Tibial artery (tissue), 4 donors: ENCODE results near the gene RFXANK.
A peak's percentile ranks its signal among the peaks of the same experiment; 100 is the strongest.

ENCODE experiments used
- DNase-seq, 2 donors: peaks; one replicate each; pipeline ENCODE4 v3.0.0-alpha.2; 2019
- H3K27ac ChIP-seq, 2 donors: fragments of 200-600 bp; sonication (generic) in 1 of 2; 1 replicate in 1 of 2; 2 replicates in 1 of 2; pipeline ENCODE4 v1.5.1; 2018 to 2019; ENCODE audit warnings: mild to moderate bottlenecking in 1 of 2
- H3K27me3 ChIP-seq, 2 donors: fragments of 200-600 bp; sonication (generic) in 1 of 2; one replicate each; pipeline versions ENCODE4 v1.5.1 to v1.6.0; 2016 to 2019
- H3K36me3 ChIP-seq, 3 donors: fragments of 200-600 bp; sonication (generic) in 2 of 3; one replicate each; pipeline ENCODE4 v1.5.1; 2016 to 2019; ENCODE audit warnings: mild to moderate bottlenecking in 2 of 3
- H3K4me1 ChIP-seq, 4 donors: fragments of 200-600 bp; sonication (generic) in 2 of 4; 1 replicate in 3 of 4; 2 replicates in 1 of 4; pipeline ENCODE4 v1.5.1; 2016 to 2019
- H3K4me3 ChIP-seq, 2 donors: fragments of 200-600 bp; sonication (generic) in 1 of 2; 1 replicate in 1 of 2; 2 replicates in 1 of 2; pipeline ENCODE4 v1.5.1; 2018 to 2019; ENCODE audit warnings: mild to moderate bottlenecking in 2 of 2
- H3K9me3 ChIP-seq, 3 donors: fragments of 200-600 bp; sonication (generic) in 1 of 3; one replicate each; pipeline ENCODE4 v1.5.1; 2016 to 2019
- intact Hi-C: fragments of 100-400 bp; cut with DNase I; formaldehyde crosslinking; loops from one replicate; pipeline ENCODE4 v1.15.0; 2023; ENCODE audit warnings: low total_unique reads
- TF ChIP-seq, protein P1 (sequence below), 2 experiments: fragments of 200-600 bp in 1 of 2; fragments of 450-650 bp in 1 of 2; IDR thresholded peaks; one replicate each; pipeline ENCODE4 v1.5.1; 2017 to 2019; ENCODE audit warnings: antibody characterized with exemption in 2 of 2, mild to moderate bottlenecking in 1 of 2, moderate library complexity in 1 of 2

The RFXANK gene

DNA sequence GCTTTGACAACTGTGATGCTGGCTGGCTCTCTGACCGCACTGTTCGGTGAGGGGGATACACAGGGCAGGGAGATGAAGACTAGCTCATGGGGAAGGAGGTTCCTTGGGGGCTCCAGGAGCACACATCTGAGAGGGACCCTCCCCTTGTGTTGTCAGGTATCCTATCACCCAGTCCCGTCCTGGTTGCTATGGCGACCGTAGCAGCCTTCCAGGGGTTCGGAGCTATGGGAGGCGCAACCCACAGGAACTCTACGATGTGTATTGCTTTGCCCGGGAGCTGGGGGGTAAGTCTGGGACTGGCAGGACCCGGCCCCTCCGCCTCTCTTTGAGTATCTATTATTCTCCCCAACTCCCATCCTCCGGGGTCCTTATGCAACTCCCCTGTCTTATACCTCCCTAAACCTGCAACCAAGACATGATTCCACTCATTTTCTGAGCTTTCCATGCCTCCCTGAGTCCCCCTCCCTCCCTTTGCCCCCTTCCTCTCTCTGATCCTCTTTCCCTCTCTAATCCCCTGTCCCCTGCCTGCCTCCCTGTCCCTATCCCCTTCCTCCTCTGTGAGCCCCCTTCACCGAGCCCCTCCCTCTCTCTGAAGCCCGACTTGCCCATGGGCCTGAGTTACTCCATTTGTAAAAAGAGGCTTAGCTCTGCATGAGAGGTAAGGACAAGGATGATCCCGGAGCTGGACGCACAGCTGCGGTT lies 32.2 kb downstream of the RFXANK start:
- DNase-seq = no peak
- Histone ChIP-seq H3K27ac (no peak overlapping the region), H3K36me3 (no peaks in the 10 kb centered on the region), H3K4me3 (no peak overlapping the region), H3K4me1 (peaks cover 0 to 9% (median 7%) of the 10 kb centered on the region in 4 donors), H3K9me3 (no peaks in the 10 kb centered on the region), H3K27me3 (peaks cover 0 to 62% of the 10 kb centered on the region in 2 donors)
- intact Hi-C loops = no loop called here
- TF ChIP-seq, protein P1, sequence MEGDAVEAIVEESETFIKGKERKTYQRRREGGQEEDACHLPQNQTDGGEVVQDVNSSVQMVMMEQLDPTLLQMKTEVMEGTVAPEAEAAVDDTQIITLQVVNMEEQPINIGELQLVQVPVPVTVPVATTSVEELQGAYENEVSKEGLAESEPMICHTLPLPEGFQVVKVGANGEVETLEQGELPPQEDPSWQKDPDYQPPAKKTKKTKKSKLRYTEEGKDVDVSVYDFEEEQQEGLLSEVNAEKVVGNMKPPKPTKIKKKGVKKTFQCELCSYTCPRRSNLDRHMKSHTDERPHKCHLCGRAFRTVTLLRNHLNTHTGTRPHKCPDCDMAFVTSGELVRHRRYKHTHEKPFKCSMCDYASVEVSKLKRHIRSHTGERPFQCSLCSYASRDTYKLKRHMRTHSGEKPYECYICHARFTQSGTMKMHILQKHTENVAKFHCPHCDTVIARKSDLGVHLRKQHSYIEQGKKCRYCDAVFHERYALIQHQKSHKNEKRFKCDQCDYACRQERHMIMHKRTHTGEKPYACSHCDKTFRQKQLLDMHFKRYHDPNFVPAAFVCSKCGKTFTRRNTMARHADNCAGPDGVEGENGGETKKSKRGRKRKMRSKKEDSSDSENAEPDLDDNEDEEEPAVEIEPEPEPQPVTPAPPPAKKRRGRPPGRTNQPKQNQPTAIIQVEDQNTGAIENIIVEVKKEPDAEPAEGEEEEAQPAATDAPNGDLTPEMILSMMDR (IDR thresholded peaks at IDR 0.05) = no peak

GRCh38 chr19:19224852-19225494 lies 32.9 kb downstream of the RFXANK start:
- H3K9me3 ChIP-seq = no peaks in the 10 kb centered on the region
- H3K27me3 ChIP-seq = peaks cover 0 to 61% of the 10 kb centered on the region in 2 donors
- intact Hi-C loops = no loop called here
- H3K4me1 ChIP-seq = peaks cover 0 to 9% (median 7%) of the 10 kb centered on the region in 4 donors
- peak overlapping the region; percentile 13 to 45 for H3K4me3 ChIP-seq
- H3K36me3 ChIP-seq = no peaks in the 10 kb centered on the region
- peak; percentile 27 to 69 for DNase-seq
- TF ChIP-seq, protein P1 (IDR thresholded peaks at IDR 0.05) = peak; percentile 34 to 45
- no peak overlapping the region for H3K27ac ChIP-seq

GRCh38 chr19:19226204-19226603 lies 34.1 kb downstream of the RFXANK start:
- TF ChIP-seq, protein P1 (IDR thresholded peaks at IDR 0.05) = no peak
- Histone ChIP-seq H3K36me3 (no peaks in the 10 kb centered on the region), H3K27ac (no peak overlapping the region), H3K4me1 (peaks cover 0 to 9% (median 7%) of the 10 kb centered on the region in 4 donors), H3K27me3 (peaks cover 0 to 61% of the 10 kb centered on the region in 2 donors), H3K4me3 (no peak overlapping the region), H3K9me3 (no peaks in the 10 kb centered on the region)
- no peak for DNase-seq
- intact Hi-C loops = no loop called here

GRCh38 chr19:19226663-19227062 lies 34.6 kb downstream of the RFXANK start:
- no peak for DNase-seq
- Histone ChIP-seq H3K27ac (no peak overlapping the region), H3K9me3 (no peaks in the 10 kb centered on the region), H3K4me3 (no peak overlapping the region), H3K27me3 (peaks cover 0 to 61% of the 10 kb centered on the region in 2 donors), H3K4me1 (peaks cover 0 to 9% (median 7%) of the 10 kb centered on the region in 4 donors), H3K36me3 (no peaks in the 10 kb centered on the region)
- intact Hi-C loops = no loop called here
- TF ChIP-seq, protein P1 (IDR thresholded peaks at IDR 0.05) = no peak

DNA sequence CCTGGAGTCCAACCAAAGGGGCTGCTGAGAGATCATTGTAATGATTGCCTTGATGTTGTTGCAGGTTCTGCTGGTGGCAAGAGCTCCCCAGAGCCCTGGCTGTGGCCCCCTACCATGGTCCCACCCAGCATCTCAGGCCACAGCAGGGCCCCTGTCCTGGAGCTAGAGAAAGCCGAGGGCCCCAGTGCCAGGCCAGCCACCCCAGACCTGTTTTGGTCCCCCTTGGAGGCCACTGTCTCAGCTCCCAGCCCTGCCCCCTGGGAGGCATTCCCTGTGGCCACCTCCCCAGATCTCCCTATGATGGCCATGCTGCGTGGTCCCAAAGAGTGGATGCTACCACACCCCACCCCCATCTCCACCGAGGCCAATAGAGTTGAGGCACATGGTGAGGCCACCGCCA lies 35.2 kb downstream of the RFXANK start:
- intact Hi-C loops = no loop called here
- Histone ChIP-seq H3K4me1 (peaks cover 0 to 9% (median 7%) of the 10 kb centered on the region in 4 donors), H3K36me3 (no peaks in the 10 kb centered on the region), H3K27ac (no peak overlapping the region), H3K9me3 (no peaks in the 10 kb centered on the region), H3K27me3 (peaks cover 0 to 61% of the 10 kb centered on the region in 2 donors), H3K4me3 (no peak overlapping the region)
- no peak for DNase-seq
- TF ChIP-seq, protein P1 (IDR thresholded peaks at IDR 0.05) = no peak
